ENCODE results near the gene RTL10. TPM values are rescaled to one million over a fixed set of nuclear protein-coding genes. Genes with fewer than 3 reads are reported as not detected.

The RTL10 gene
- total and polyA plus RNA-seq, 2 of the 13 experiments (the other 11 are each of a cell fraction or from before 2014, with no cell fraction given), result 14.1 to 15.8 TPM

DNA sequence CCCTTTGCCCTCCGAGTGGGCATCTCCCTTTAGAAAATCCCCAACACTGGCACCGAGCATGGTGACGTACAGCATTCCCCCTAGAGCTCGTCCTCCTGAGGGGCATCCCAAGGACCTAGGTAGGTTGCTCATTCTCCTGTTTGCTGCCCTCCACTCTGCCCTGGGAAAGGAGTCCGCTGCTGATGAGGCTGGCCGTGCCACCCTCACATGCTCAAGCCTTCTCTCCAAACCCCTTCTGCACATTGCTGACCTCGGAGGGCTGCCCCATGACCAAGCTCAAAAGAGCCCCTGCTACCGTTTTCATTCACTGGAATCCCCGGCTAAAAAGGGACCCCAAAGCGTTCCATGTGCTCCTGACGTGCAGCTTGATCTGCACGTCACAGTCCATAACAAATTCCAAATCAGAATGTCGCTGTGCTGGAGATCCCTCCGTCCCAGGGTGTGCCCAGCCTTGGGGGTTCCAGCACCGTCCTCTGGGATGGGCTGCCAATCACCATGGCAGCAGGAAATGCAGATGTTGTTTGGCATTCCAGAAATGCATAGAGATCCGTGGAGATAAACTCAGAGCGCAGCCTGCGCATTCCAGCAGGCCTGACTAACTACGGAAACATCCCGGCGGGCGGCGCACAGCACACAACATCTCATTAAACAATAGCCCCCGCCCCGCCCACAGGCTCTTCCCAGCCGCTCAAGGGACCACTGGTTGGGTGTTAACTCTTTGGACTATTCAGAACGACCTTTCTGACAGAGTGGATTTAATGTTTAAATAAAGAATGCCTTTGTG, 26.3 kb upstream of the RTL10 start (continued):
- TF ChIP-seq, protein P1, sequence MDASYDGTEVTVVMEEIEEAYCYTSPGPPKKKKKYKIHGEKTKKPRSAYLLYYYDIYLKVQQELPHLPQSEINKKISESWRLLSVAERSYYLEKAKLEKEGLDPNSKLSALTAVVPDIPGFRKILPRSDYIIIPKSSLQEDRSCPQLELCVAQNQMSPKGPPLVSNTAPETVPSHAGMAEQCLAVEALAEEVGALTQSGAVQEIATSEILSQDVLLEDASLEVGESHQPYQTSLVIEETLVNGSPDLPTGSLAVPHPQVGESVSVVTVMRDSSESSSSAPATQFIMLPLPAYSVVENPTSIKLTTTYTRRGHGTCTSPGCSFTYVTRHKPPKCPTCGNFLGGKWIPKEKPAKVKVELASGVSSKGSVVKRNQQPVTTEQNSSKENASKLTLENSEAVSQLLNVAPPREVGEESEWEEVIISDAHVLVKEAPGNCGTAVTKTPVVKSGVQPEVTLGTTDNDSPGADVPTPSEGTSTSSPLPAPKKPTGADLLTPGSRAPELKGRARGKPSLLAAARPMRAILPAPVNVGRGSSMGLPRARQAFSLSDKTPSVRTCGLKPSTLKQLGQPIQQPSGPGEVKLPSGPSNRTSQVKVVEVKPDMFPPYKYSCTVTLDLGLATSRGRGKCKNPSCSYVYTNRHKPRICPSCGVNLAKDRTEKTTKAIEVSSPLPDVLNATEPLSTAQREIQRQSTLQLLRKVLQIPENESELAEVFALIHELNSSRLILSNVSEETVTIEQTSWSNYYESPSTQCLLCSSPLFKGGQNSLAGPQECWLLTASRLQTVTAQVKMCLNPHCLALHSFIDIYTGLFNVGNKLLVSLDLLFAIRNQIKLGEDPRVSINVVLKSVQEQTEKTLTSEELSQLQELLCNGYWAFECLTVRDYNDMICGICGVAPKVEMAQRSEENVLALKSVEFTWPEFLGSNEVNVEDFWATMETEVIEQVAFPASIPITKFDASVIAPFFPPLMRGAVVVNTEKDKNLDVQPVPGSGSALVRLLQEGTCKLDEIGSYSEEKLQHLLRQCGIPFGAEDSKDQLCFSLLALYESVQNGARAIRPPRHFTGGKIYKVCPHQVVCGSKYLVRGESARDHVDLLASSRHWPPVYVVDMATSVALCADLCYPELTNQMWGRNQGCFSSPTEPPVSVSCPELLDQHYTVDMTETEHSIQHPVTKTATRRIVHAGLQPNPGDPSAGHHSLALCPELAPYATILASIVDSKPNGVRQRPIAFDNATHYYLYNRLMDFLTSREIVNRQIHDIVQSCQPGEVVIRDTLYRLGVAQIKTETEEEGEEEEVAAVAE (CRISPR knock-in tag; IDR thresholded peaks at IDR 0.05; ENCODE audit: borderline replicate concordance), result no peak
- TF ChIP-seq, protein P2, sequence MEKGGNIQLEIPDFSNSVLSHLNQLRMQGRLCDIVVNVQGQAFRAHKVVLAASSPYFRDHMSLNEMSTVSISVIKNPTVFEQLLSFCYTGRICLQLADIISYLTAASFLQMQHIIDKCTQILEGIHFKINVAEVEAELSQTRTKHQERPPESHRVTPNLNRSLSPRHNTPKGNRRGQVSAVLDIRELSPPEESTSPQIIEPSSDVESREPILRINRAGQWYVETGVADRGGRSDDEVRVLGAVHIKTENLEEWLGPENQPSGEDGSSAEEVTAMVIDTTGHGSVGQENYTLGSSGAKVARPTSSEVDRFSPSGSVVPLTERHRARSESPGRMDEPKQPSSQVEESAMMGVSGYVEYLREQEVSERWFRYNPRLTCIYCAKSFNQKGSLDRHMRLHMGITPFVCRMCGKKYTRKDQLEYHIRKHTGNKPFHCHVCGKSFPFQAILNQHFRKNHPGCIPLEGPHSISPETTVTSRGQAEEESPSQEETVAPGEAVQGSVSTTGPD (CRISPR knock-in tag; IDR thresholded peaks at IDR 0.05), result no peak
- no peak for TF ChIP-seq ZNF841 (CRISPR knock-in tag; IDR thresholded peaks at IDR 0.05; ENCODE audit: borderline replicate concordance)
- TF ChIP-seq HNRNPUL1 (IDR thresholded peaks at IDR 0.05; ENCODE audit: low read depth, low read length), result no peak
- TF ChIP-seq ZSCAN29 (CRISPR knock-in tag; conservative IDR thresholded peaks at IDR 0.05), result no peak
- peak; percentile 58; the same call in 1 of the 2 replicates for TF ChIP-seq RXRB (CRISPR knock-in tag; IDR thresholded peaks at IDR 0.05; ENCODE audit: borderline replicate concordance)
- peak; percentile 77; the same call in 1 of the 2 replicates for TF ChIP-seq TARDBP (CRISPR knock-in tag; IDR thresholded peaks at IDR 0.05)
- peak; percentile 76 for TF ChIP-seq NCOA2 (CRISPR knock-in tag; IDR thresholded peaks at IDR 0.05)
- peak; percentile 22 for TF ChIP-seq XRCC5 (optimal IDR thresholded peaks at IDR 0.05; ENCODE audit: low read length)
- no peak for TF ChIP-seq NFIC (IDR thresholded peaks at IDR 0.05; ENCODE audit: low read length)
- peak; percentile 41; the same call in 1 of the 2 replicates for TF ChIP-seq KAT8 (CRISPR knock-in tag; IDR thresholded peaks at IDR 0.05)
- no peak for TF ChIP-seq AGO1 (IDR thresholded peaks at IDR 0.05; ENCODE audit: low read depth, low read length, poor library complexity, severe bottlenecking)
- no peak for TF ChIP-seq ZNF780A (CRISPR knock-in tag; IDR thresholded peaks at IDR 0.05)
- TF ChIP-seq BHLHE40 (IDR thresholded peaks at IDR 0.05; ENCODE audit: low read length), result no peak
- no peak for TF ChIP-seq ZNF839 (CRISPR knock-in tag; IDR thresholded peaks at IDR 0.05; ENCODE audit: borderline replicate concordance)
- no peak for TF ChIP-seq ZNF383 (CRISPR knock-in tag; IDR thresholded peaks at IDR 0.05; ENCODE audit: borderline replicate concordance)
- no peak for TF ChIP-seq CHD2 (IDR thresholded peaks at IDR 0.05; ENCODE audit: low read depth, low read length)
- TF ChIP-seq, protein P3, sequence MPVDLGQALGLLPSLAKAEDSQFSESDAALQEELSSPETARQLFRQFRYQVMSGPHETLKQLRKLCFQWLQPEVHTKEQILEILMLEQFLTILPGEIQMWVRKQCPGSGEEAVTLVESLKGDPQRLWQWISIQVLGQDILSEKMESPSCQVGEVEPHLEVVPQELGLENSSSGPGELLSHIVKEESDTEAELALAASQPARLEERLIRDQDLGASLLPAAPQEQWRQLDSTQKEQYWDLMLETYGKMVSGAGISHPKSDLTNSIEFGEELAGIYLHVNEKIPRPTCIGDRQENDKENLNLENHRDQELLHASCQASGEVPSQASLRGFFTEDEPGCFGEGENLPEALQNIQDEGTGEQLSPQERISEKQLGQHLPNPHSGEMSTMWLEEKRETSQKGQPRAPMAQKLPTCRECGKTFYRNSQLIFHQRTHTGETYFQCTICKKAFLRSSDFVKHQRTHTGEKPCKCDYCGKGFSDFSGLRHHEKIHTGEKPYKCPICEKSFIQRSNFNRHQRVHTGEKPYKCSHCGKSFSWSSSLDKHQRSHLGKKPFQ (CRISPR knock-in tag; IDR thresholded peaks at IDR 0.05; ENCODE audit: insufficient replicate concordance), result no peak
- TF ChIP-seq ZNF264 (CRISPR knock-in tag; IDR thresholded peaks at IDR 0.05), result 0 out of 2 replicates have a peak, but pooled peaks have one; percentile 31
- no peak for TF ChIP-seq PRPF4 (IDR thresholded peaks at IDR 0.05; ENCODE audit: low read depth, low read length, poor library complexity, severe bottlenecking)

All from HepG2 (cell line).